Mesendoderm (in vitro differentiated cells): ENCODE results near the gene ADCY9.
A peak's percentile ranks its signal among the peaks of the same experiment; 100 is the strongest.
"Not testable (repeated sequence)": the region's sequence is repeated elsewhere in the genome, so short reads cannot be mapped to it uniquely, and the experiment has no call there.

Experiments
- DNase-seq: peaks from one replicate; pipeline ENCODE4 v3.0.0; 2013
- H2AK5ac ChIP-seq: 2 replicates; pipeline ENCODE4 v1.6.1; 2013; ENCODE audit warnings: low read length, inconsistent platforms
- H2BK120ac ChIP-seq: 2 replicates; pipeline ENCODE4 v1.6.1; 2013; ENCODE audit warnings: low read depth, mild to moderate bottlenecking, low read length, moderate library complexity, mixed read lengths
- H2BK15ac ChIP-seq: replicated peaks from 2 replicates; pipeline ENCODE4 v1.6.1; 2013; ENCODE audit warnings: low read depth, mild to moderate bottlenecking, moderate library complexity
- H2BK5ac ChIP-seq: 2 replicates; pipeline ENCODE4 v1.6.1; 2013; ENCODE audit warnings: low read length, inconsistent platforms
- H3K18ac ChIP-seq: 2 replicates; pipeline ENCODE4 v1.6.1; 2013; ENCODE audit warnings: mild to moderate bottlenecking, low read length, mixed read lengths
- H3K23ac ChIP-seq: one replicate; pipeline ENCODE4 v1.6.1; 2013; ENCODE audit warnings: low read length
- H3K27ac ChIP-seq: 2 replicates; pipeline ENCODE4 v1.5.1; 2013; ENCODE audit warnings: low read depth, mild to moderate bottlenecking, inconsistent platforms, low read length, moderate library complexity
- H3K27me3 ChIP-seq: 2 replicates; pipeline ENCODE4 v1.6.1; 2013; ENCODE audit warnings: low read length, control low read depth, mild to moderate bottlenecking, inconsistent platforms; ENCODE audit not compliant: insufficient read depth, poor library complexity
- H3K36me3 ChIP-seq: 2 replicates; pipeline ENCODE4 v1.6.1; 2013; ENCODE audit warnings: low read length, inconsistent platforms; ENCODE audit not compliant: control insufficient read depth, insufficient read depth
- H3K4ac ChIP-seq: one replicate; pipeline ENCODE4 v1.6.1; 2013; ENCODE audit warnings: low read depth, mild to moderate bottlenecking, low read length, moderate library complexity
- H3K4me1 ChIP-seq: 2 replicates; pipeline ENCODE4 v1.6.1; 2013; ENCODE audit warnings: low read depth, low read length, inconsistent platforms; ENCODE audit not compliant: control insufficient read depth
- H3K4me2 ChIP-seq: 2 replicates; pipeline ENCODE4 v1.6.1; 2013; ENCODE audit warnings: low read length
- H3K4me3 ChIP-seq: 2 replicates; pipeline ENCODE4 v1.5.1; 2013; ENCODE audit warnings: mild to moderate bottlenecking, low read length
- H3K56ac ChIP-seq: one replicate; pipeline ENCODE4 v1.6.1; 2013; ENCODE audit warnings: low read length
- H3K79me1 ChIP-seq: 2 replicates; pipeline ENCODE4 v1.6.1; 2013; ENCODE audit warnings: low read length, inconsistent platforms
- H3K79me2 ChIP-seq: 2 replicates; pipeline ENCODE4 v1.6.1; 2013; ENCODE audit warnings: mild to moderate bottlenecking, low read length; ENCODE audit not compliant: control insufficient read depth, insufficient read depth
- H3K9ac ChIP-seq: 2 replicates; pipeline ENCODE4 v1.6.1; 2013; ENCODE audit warnings: low read length, inconsistent platforms
- H4K5ac ChIP-seq: one replicate; pipeline ENCODE4 v1.6.1; 2013; ENCODE audit warnings: low read length
- H4K8ac ChIP-seq: one replicate; pipeline ENCODE4 v1.6.1; 2013; ENCODE audit warnings: low read depth, mild to moderate bottlenecking, control low read depth, low read length, moderate library complexity
- WGBS: extraction: QIAGEN DNeasy Blood & Tissue Kit; methylation state at CpG from one replicate; pipeline ENCODE4 v1.1.7; 2013; ENCODE audit warnings: low lambda C conversion rate, missing lambda C conversion rate; ENCODE audit not compliant: insufficient coverage; ENCODE audit errors: extremely low coverage; 5-methylcytosine and 5-hydroxymethylcytosine counted together

The ADCY9 gene

GRCh38 chr16:3963886-3964685, 152.2 kb downstream of the ADCY9 start:
- Histone ChIP-seq H3K4me3 (no peak overlapping the region), H4K8ac (no peak overlapping the region), H2BK120ac (no peak overlapping the region), H2AK5ac (no peak overlapping the region), H3K23ac (no peak overlapping the region), H3K9ac (no peak overlapping the region), H4K5ac (no peak overlapping the region), H3K79me1 (no peaks in the 10 kb centered on the region), H3K4ac (no peak overlapping the region), H3K79me2 (no peaks in the 10 kb centered on the region), H3K18ac (no peak overlapping the region), H2BK15ac (no peak overlapping the region), H3K36me3 (no peaks in the 10 kb centered on the region), H3K4me2 (no peak overlapping the region), H3K4me1 (peaks cover 6% of the 10 kb centered on the region), H3K27me3 (no peaks in the 10 kb centered on the region), H2BK5ac (no peak overlapping the region), H3K27ac (no peak overlapping the region), H3K56ac (no peak overlapping the region)
- DNase-seq: no peak
- no CpG with 5 or more reads among the region's 29 CpGs for WGBS

- no peak overlapping the region for H3K4me2 ChIP-seq
- peak; percentile 22 for DNase-seq
- H4K5ac ChIP-seq: no peak overlapping the region
- no peaks in the 10 kb centered on the region for H3K79me1 ChIP-seq
- no peak overlapping the region for H3K4me3 ChIP-seq
- H2BK15ac ChIP-seq: no peak overlapping the region
- no peaks in the 10 kb centered on the region for H3K79me2 ChIP-seq
- no CpG with 5 or more reads among the region's 17 CpGs for WGBS
- H2BK5ac ChIP-seq: no peak overlapping the region
- H3K27ac ChIP-seq: no peak overlapping the region
- H3K23ac ChIP-seq: no peak overlapping the region
- H3K36me3 ChIP-seq: no peaks in the 10 kb centered on the region
- H4K8ac ChIP-seq: no peak overlapping the region
- H3K27me3 ChIP-seq: no peaks in the 10 kb centered on the region
- H2AK5ac ChIP-seq: no peak overlapping the region
- peaks cover 6% of the 10 kb centered on the region for H3K4me1 ChIP-seq
- H3K18ac ChIP-seq: no peak overlapping the region
- H2BK120ac ChIP-seq: no peak overlapping the region
- peak overlapping the region; percentile 42 for H3K56ac ChIP-seq
- H3K4ac ChIP-seq: no peak overlapping the region
- peak overlapping the region; percentile 24 for H3K9ac ChIP-seq
Measured at GRCh38 chr16:3963203-3963602, 153.0 kb downstream of the ADCY9 start.

- H3K23ac ChIP-seq: no peak overlapping the region
- H3K27ac ChIP-seq: no peak overlapping the region
- no peaks in the 10 kb centered on the region for H3K79me2 ChIP-seq
- no peak overlapping the region for H4K8ac ChIP-seq
- no peak overlapping the region for H2BK5ac ChIP-seq
- H3K4ac ChIP-seq: no peak overlapping the region
- H3K36me3 ChIP-seq: no peaks in the 10 kb centered on the region
- no peaks in the 10 kb centered on the region for H3K27me3 ChIP-seq
- no peak overlapping the region for H2AK5ac ChIP-seq
- no CpG with 5 or more reads among the region's 11 CpGs for WGBS
- no peak overlapping the region for H3K4me3 ChIP-seq
- peak; percentile 48 for DNase-seq
- H3K4me2 ChIP-seq: no peak overlapping the region
- H3K4me1 ChIP-seq: peaks cover 6% of the 10 kb centered on the region
- H2BK15ac ChIP-seq: no peak overlapping the region
- H2BK120ac ChIP-seq: no peak overlapping the region
- no peaks in the 10 kb centered on the region for H3K79me1 ChIP-seq
- no peak overlapping the region for H4K5ac ChIP-seq
- H3K18ac ChIP-seq: no peak overlapping the region
- no peak overlapping the region for H3K9ac ChIP-seq
- no peak overlapping the region for H3K56ac ChIP-seq
Measured at GRCh38 chr16:3961449-3961849, 154.8 kb downstream of the ADCY9 start.

GRCh38 chr16:3959926-3960590, 156.2 kb downstream of the ADCY9 start:
- not testable (repeated sequence) for DNase-seq, H3K56ac ChIP-seq, H3K9ac ChIP-seq, H3K79me2 ChIP-seq, H3K27ac ChIP-seq, H3K18ac ChIP-seq, H4K8ac ChIP-seq, H3K79me1 ChIP-seq, H3K36me3 ChIP-seq, H2BK120ac ChIP-seq, H3K4me2 ChIP-seq, H3K27me3 ChIP-seq, H3K4ac ChIP-seq, H3K4me3 ChIP-seq, H3K23ac ChIP-seq, H4K5ac ChIP-seq, H2AK5ac ChIP-seq, H3K4me1 ChIP-seq, H2BK5ac ChIP-seq, H2BK15ac ChIP-seq
- WGBS: no CpG with 5 or more reads among the region's 14 CpGs

GRCh38 chr16:3959148-3959547, 157.1 kb downstream of the ADCY9 start:
- Histone ChIP-seq H3K79me2 (no peaks in the 10 kb centered on the region), H3K36me3 (no peaks in the 10 kb centered on the region), H2AK5ac (no peak overlapping the region), H3K9ac (no peak overlapping the region), H3K18ac (no peak overlapping the region), H3K4me2 (no peak overlapping the region), H3K4ac (no peak overlapping the region), H2BK15ac (no peak overlapping the region), H3K27me3 (no peaks in the 10 kb centered on the region), H3K27ac (no peak overlapping the region), H4K5ac (no peak overlapping the region), H3K79me1 (no peaks in the 10 kb centered on the region), H2BK120ac (no peak overlapping the region), H3K23ac (no peak overlapping the region), H3K4me1 (peaks cover 6% of the 10 kb centered on the region), H4K8ac (no peak overlapping the region), H3K4me3 (no peak overlapping the region), H2BK5ac (no peak overlapping the region), H3K56ac (no peak overlapping the region)
- WGBS: no CpG with 5 or more reads among the region's 3 CpGs
- no peak for DNase-seq
